HepG2 (cell line): ENCODE results near the gene RAB14. TPM values are rescaled to one million over a fixed set of nuclear protein-coding genes. Genes with fewer than 3 reads are reported as not detected.

Source experiments
- HNF1B ChIP-seq: sonication (generic); formaldehyde crosslinking; IDR thresholded peaks from 2 replicates; pipeline ENCODE4 v1.5.1; 2020; ENCODE audit warnings: mild to moderate bottlenecking, moderate library complexity, missing genetic modification reagents
- NONO ChIP-seq, 2 experiments: fragments of 450-650 bp in 1 of 2; sonication (generic) in 1 of 2; formaldehyde crosslinking in 1 of 2; IDR thresholded peaks in 1 of 2; conservative IDR thresholded peaks in 1 of 2; 2 replicates each; pipeline versions ENCODE4 v1.6.1 to v1.8.0; 2017 to 2022; ENCODE audit warnings: mild to moderate bottlenecking in 1 of 2, missing genetic modification reagents in 1 of 2, moderate library complexity in 1 of 2
- RBFOX2 ChIP-seq: fragments of 200-400 bp; formaldehyde crosslinking; IDR thresholded peaks from 2 replicates; pipeline ENCODE4 v1.6.1; 2017; ENCODE audit warnings: low read depth, mild to moderate bottlenecking, low read length
- RBM39 ChIP-seq: fragments of 200-400 bp; formaldehyde crosslinking; IDR thresholded peaks from one replicate; pipeline ENCODE4 v1.6.1; 2018; ENCODE audit warnings: antibody characterized with exemption, mild to moderate bottlenecking, low read depth, low read length; ENCODE audit not compliant: poor library complexity, severe bottlenecking
- SP2 ChIP-seq: sonication (generic); formaldehyde crosslinking; IDR thresholded peaks from 2 replicates; pipeline ENCODE4 v1.5.1; 2020; ENCODE audit warnings: mild to moderate bottlenecking, missing genetic modification reagents
- TRIM24 ChIP-seq: sonication (generic); formaldehyde crosslinking; IDR thresholded peaks from 2 replicates; pipeline ENCODE4 v1.8.0; 2022; ENCODE audit warnings: mild to moderate bottlenecking, missing genetic modification reagents
- UBTF ChIP-seq: sonication (generic); formaldehyde crosslinking; IDR thresholded peaks from 2 replicates; pipeline ENCODE4 v1.4.0; 2020; ENCODE audit warnings: mild to moderate bottlenecking, missing genetic modification reagents
- ZBTB38 ChIP-seq: sonication (generic); formaldehyde crosslinking; IDR thresholded peaks from 2 replicates; pipeline ENCODE4 v1.5.1; 2020; ENCODE audit warnings: mild to moderate bottlenecking, missing genetic modification reagents
- ZFP62 ChIP-seq: sonication (generic); formaldehyde crosslinking; IDR thresholded peaks from 2 replicates; pipeline ENCODE4 v1.4.0; 2020; ENCODE audit warnings: missing genetic modification reagents
- ZFYVE20 ChIP-seq: sonication (generic); formaldehyde crosslinking; IDR thresholded peaks from 2 replicates; pipeline ENCODE4 v1.8.0; 2023; ENCODE audit warnings: low read depth, mild to moderate bottlenecking, moderate library complexity, missing genetic modification reagents, borderline replicate concordance
- ZHX1 ChIP-seq: sonication (generic); formaldehyde crosslinking; IDR thresholded peaks from 2 replicates; pipeline ENCODE4 v1.8.1; 2022; ENCODE audit warnings: low read depth, mild to moderate bottlenecking, missing genetic modification reagents
- ZIK1 ChIP-seq: sonication (generic); formaldehyde crosslinking; IDR thresholded peaks from 2 replicates; pipeline ENCODE4 v1.5.0; 2020; ENCODE audit warnings: mild to moderate bottlenecking, low read depth, missing genetic modification reagents, borderline replicate concordance
- ZNF468 ChIP-seq: sonication (generic); formaldehyde crosslinking; IDR thresholded peaks from 2 replicates; pipeline ENCODE4 v1.8.0; 2022; ENCODE audit warnings: mild to moderate bottlenecking, moderate library complexity, missing genetic modification reagents
- ZNF678 ChIP-seq: sonication (generic); formaldehyde crosslinking; IDR thresholded peaks from 2 replicates; pipeline ENCODE4 v1.4.0; 2020; ENCODE audit warnings: mild to moderate bottlenecking, missing genetic modification reagents
- ZNF777 ChIP-seq: sonication (generic); formaldehyde crosslinking; IDR thresholded peaks from 2 replicates; pipeline ENCODE4 v1.4.0; 2020; ENCODE audit warnings: missing genetic modification reagents
- polyA plus RNA-seq, 8 experiments: library from polyadenylated mRNA; depleted of rRNA in 3 of 8; stranded (reverse) in 7 of 8; unstranded in 1 of 8; fragments of >200 nt; fragmentation: Illumina TruSeq in 4 of 8; extraction: Trizol in 4 of 8; gene quantifications; 2 replicates each; pipeline versions ENCODE4 v1.2.1 to v1.2.3, GENCODE V29; 2011 to 2016; ENCODE audit warnings: low read depth in 4 of 8, missing spikeins in 1 of 8, mixed read lengths in 1 of 8; ENCODE audit not compliant: insufficient read depth in 1 of 8
- total RNA-seq, 5 experiments: library from RNA; depleted of rRNA; stranded (reverse); fragments of >200 nt; fragmentation: Illumina TruSeq; extraction: Trizol; gene quantifications; 2 replicates each; pipeline ENCODE4 v1.2.3, GENCODE V29; 2016; ENCODE audit warnings: low read depth in 1 of 5

RAB14 gene
- total and polyA plus RNA-seq, 2 of the 13 experiments (the other 11 are each of a cell fraction or from before 2014, with no cell fraction given), result 17.4 to 19.3 TPM

- TF ChIP-seq UBTF (CRISPR knock-in tag) (peak; percentile 42; the same call in 1 of the 2 replicates), ZNF468 (CRISPR knock-in tag) (peak; percentile 81; the same call in 1 of the 2 replicates), ZBTB38 (CRISPR knock-in tag) (peak; percentile 56; the same call in 1 of the 2 replicates), SP2 (CRISPR knock-in tag) (peak; percentile 48; the same call in 1 of the 2 replicates), NONO (IDR thresholded peaks at IDR 0.05) (no peak), NONO (CRISPR knock-in tag; conservative IDR thresholded peaks at IDR 0.05) (peak; percentile 14; the same call in 1 of the 2 replicates), ZIK1 (CRISPR knock-in tag) (0 out of 2 replicates have a peak, but pooled peaks have one; percentile 24), ZFYVE20 (CRISPR knock-in tag) (0 out of 2 replicates have a peak, but pooled peaks have one; percentile 15), RBM39 (peak; percentile 15), ZNF777 (CRISPR knock-in tag) (peak; percentile 61; the same call in 1 of the 2 replicates), ZFP62 (no peak), TRIM24 (no peak), ZHX1 (CRISPR knock-in tag) (0 out of 2 replicates have a peak, but pooled peaks have one; percentile 57), RBFOX2 (peak; percentile 73; the same call in 1 of the 2 replicates), HNF1B (0 out of 2 replicates have a peak, but pooled peaks have one; percentile 20), ZNF678 (CRISPR knock-in tag) (peak; percentile 59; the same call in 1 of the 2 replicates)
Measured at GRCh38 chr9:121201045-121201737, 478 bp downstream of the RAB14 start (continued).
